Measurements from ENCODE around the gene ACAP2. TPM values are rescaled to one million over a fixed set of nuclear protein-coding genes. Genes with fewer than 3 reads are reported as not detected.
A peak's percentile ranks its signal among the peaks of the same experiment; 100 is the strongest.

ACAP2 gene
- total RNA-seq, 1 donor from 2014 or later: 39.0 TPM

- no peak for DNase-seq (ENCODE audit: low read depth)
- Histone ChIP-seq H3K27me3 (ENCODE audit: control insufficient read depth, insufficient read depth, low read length) (no peaks in the 10 kb centered on the region), H3K36me3 (ENCODE audit: control insufficient read depth, insufficient read depth, low read length) (no peaks in the 10 kb centered on the region), H3K4me3 (ENCODE audit: low read depth, low read length) (no peak overlapping the region)
- no peak for TF ChIP-seq CTCF (IDR thresholded peaks at IDR 0.05; ENCODE audit: insufficient read depth, low read length, poor library complexity, severe bottlenecking)
Measured at GRCh38 chr3:195241592-195242355, 201.0 kb downstream of the ACAP2 start.

- no peak for TF ChIP-seq CTCF (IDR thresholded peaks at IDR 0.05; ENCODE audit: insufficient read depth, low read length, poor library complexity, severe bottlenecking)
- no peaks in the 10 kb centered on the region for H3K36me3 ChIP-seq (ENCODE audit: control insufficient read depth, insufficient read depth, low read length)
- H3K4me3 ChIP-seq (ENCODE audit: low read depth, low read length): no peak overlapping the region
- H3K27me3 ChIP-seq (ENCODE audit: control insufficient read depth, insufficient read depth, low read length): no peaks in the 10 kb centered on the region
- no peak for DNase-seq (ENCODE audit: low read depth)
Measured at GRCh38 chr3:195240939-195241338, 201.9 kb downstream of the ACAP2 start.

GRCh38 chr3:195240171-195240701 is 202.6 kb downstream of the ACAP2 start:
- DNase-seq (ENCODE audit: low read depth): no peak
- no peak overlapping the region for H3K4me3 ChIP-seq (ENCODE audit: low read depth, low read length)
- TF ChIP-seq CTCF (IDR thresholded peaks at IDR 0.05; ENCODE audit: insufficient read depth, low read length, poor library complexity, severe bottlenecking): no peak
- no peaks in the 10 kb centered on the region for H3K27me3 ChIP-seq (ENCODE audit: control insufficient read depth, insufficient read depth, low read length)
- no peaks in the 10 kb centered on the region for H3K36me3 ChIP-seq (ENCODE audit: control insufficient read depth, insufficient read depth, low read length)

- TF ChIP-seq CTCF (IDR thresholded peaks at IDR 0.05; ENCODE audit: insufficient read depth, low read length, poor library complexity, severe bottlenecking): peak; percentile 8
- H3K36me3 ChIP-seq (ENCODE audit: control insufficient read depth, insufficient read depth, low read length): no peaks in the 10 kb centered on the region
- no peak overlapping the region for H3K4me3 ChIP-seq (ENCODE audit: low read depth, low read length)
- H3K27me3 ChIP-seq (ENCODE audit: control insufficient read depth, insufficient read depth, low read length): no peaks in the 10 kb centered on the region
- DNase-seq (ENCODE audit: low read depth): no peak
Measured at GRCh38 chr3:195239121-195239520, 203.7 kb downstream of the ACAP2 start.

GRCh38 chr3:195238586-195239118 is 204.2 kb downstream of the ACAP2 start:
- Histone ChIP-seq H3K36me3 (ENCODE audit: control insufficient read depth, insufficient read depth, low read length) (no peaks in the 10 kb centered on the region), H3K4me3 (ENCODE audit: low read depth, low read length) (no peak overlapping the region), H3K27me3 (ENCODE audit: control insufficient read depth, insufficient read depth, low read length) (no peaks in the 10 kb centered on the region)
- DNase-seq (ENCODE audit: low read depth): no peak
- no peak for TF ChIP-seq CTCF (IDR thresholded peaks at IDR 0.05; ENCODE audit: insufficient read depth, low read length, poor library complexity, severe bottlenecking)

Measured in kidney epithelial cell (primary cell).